Measurements from ENCODE around the gene GRIK3. TPM values are rescaled to one million over a fixed set of nuclear protein-coding genes. Genes with fewer than 3 reads are reported as not detected.

GRIK3 gene
- total and polyA plus RNA-seq, 3 experiments from 2014 or later: not detected

- DNase-seq: no peak
- no peaks in the 10 kb centered on the region for H3K27me3 ChIP-seq (ENCODE audit: insufficient read depth, low read length, poor library complexity, severe bottlenecking)
These were observed 92.9 kb downstream of the GRIK3 start for GRCh38 chr1:36941316-36941978.

GRCh38 chr1:36938819-36939218 lies 95.5 kb downstream of the GRIK3 start:
- no peak for DNase-seq
- Mint-ChIP-seq H3K4me3 (no peak overlapping the region), H3K4me1 (no peaks in the 10 kb centered on the region), H3K9me3 (peaks cover 0 to 6% (median 0%) of the 10 kb centered on the region in 5 donors), H3K27ac (no peak overlapping the region), H3K27me3 (peaks cover 14 to 42% of the 10 kb centered on the region in 2 donors), H3K36me3 (no peaks in the 10 kb centered on the region)
- CTCF ChIA-PET: no interaction called here
- H3K4me1 ChIP-seq (ENCODE audit: insufficient read depth, low read length): no peaks in the 10 kb centered on the region
- POLR2A ChIA-PET: no interaction called here
- no peak overlapping the region for H3K27ac ChIP-seq (ENCODE audit: low read depth, low read length)
- H3K27me3 ChIP-seq (ENCODE audit: insufficient read depth, low read length, poor library complexity, severe bottlenecking): no peaks in the 10 kb centered on the region
- no peak overlapping the region for H3K4me3 ChIP-seq (ENCODE audit: low read length)
- H3K9me3 ChIP-seq (ENCODE audit: low read length): no peaks in the 10 kb centered on the region
- no peaks in the 10 kb centered on the region for H3K36me3 ChIP-seq (ENCODE audit: insufficient read depth, low read length)

More at GRCh38 chr1:36941316-36941978, 92.9 kb downstream of the GRIK3 start:
- no peaks in the 10 kb centered on the region for H3K4me1 Mint-ChIP-seq
- H3K36me3 Mint-ChIP-seq: no peaks in the 10 kb centered on the region
- CTCF ChIA-PET: no interaction called here
- H3K27ac Mint-ChIP-seq: no peak overlapping the region
- Histone ChIP-seq H3K9me3 (ENCODE audit: low read length) (no peaks in the 10 kb centered on the region), H3K27ac (ENCODE audit: low read depth, low read length) (no peak overlapping the region), H3K4me3 (ENCODE audit: low read length) (no peak overlapping the region), H3K36me3 (ENCODE audit: insufficient read depth, low read length) (no peaks in the 10 kb centered on the region), H3K4me1 (ENCODE audit: insufficient read depth, low read length) (no peaks in the 10 kb centered on the region)
- no peak overlapping the region for H3K4me3 Mint-ChIP-seq
- POLR2A ChIA-PET: no interaction called here
- H3K27me3 Mint-ChIP-seq: peaks cover 9 to 31% of the 10 kb centered on the region in 2 donors
- H3K9me3 Mint-ChIP-seq: peaks cover 0 to 6% (median 0%) of the 10 kb centered on the region in 5 donors

- Mint-ChIP-seq H3K9me3 (peaks cover 0 to 6% (median 0%) of the 10 kb centered on the region in 5 donors), H3K4me1 (no peaks in the 10 kb centered on the region), H3K36me3 (no peaks in the 10 kb centered on the region), H3K27me3 (peaks cover 11 to 42% of the 10 kb centered on the region in 2 donors), H3K4me3 (no peak overlapping the region), H3K27ac (no peak overlapping the region)
- Histone ChIP-seq H3K4me1 (ENCODE audit: insufficient read depth, low read length) (no peaks in the 10 kb centered on the region), H3K27me3 (ENCODE audit: insufficient read depth, low read length, poor library complexity, severe bottlenecking) (no peaks in the 10 kb centered on the region), H3K27ac (ENCODE audit: low read depth, low read length) (no peak overlapping the region), H3K36me3 (ENCODE audit: insufficient read depth, low read length) (no peaks in the 10 kb centered on the region), H3K9me3 (ENCODE audit: low read length) (no peaks in the 10 kb centered on the region), H3K4me3 (ENCODE audit: low read length) (no peak overlapping the region)
- ChIA-PET POLR2A (no interaction called here), CTCF (no interaction called here)
- DNase-seq: no peak
These were observed 96.9 kb downstream of the GRIK3 start for GRCh38 chr1:36937371-36937770.

GRCh38 chr1:36934061-36934460 lies 100.3 kb downstream of the GRIK3 start:
- H3K27ac ChIP-seq (ENCODE audit: low read depth, low read length): no peak overlapping the region
- Mint-ChIP-seq H3K36me3 (no peaks in the 10 kb centered on the region), H3K4me1 (no peaks in the 10 kb centered on the region), H3K4me3 (no peak overlapping the region), H3K9me3 (peaks cover 0 to 6% (median 0%) of the 10 kb centered on the region in 5 donors), H3K27me3 (peaks cover 8 to 29% of the 10 kb centered on the region in 2 donors), H3K27ac (no peak overlapping the region)
- no peaks in the 10 kb centered on the region for H3K27me3 ChIP-seq (ENCODE audit: insufficient read depth, low read length, poor library complexity, severe bottlenecking)
- POLR2A ChIA-PET: no interaction called here
- no peaks in the 10 kb centered on the region for H3K9me3 ChIP-seq (ENCODE audit: low read length)
- H3K36me3 ChIP-seq (ENCODE audit: insufficient read depth, low read length): no peaks in the 10 kb centered on the region
- CTCF ChIA-PET: no interaction called here
- no peaks in the 10 kb centered on the region for H3K4me1 ChIP-seq (ENCODE audit: insufficient read depth, low read length)
- no peak overlapping the region for H3K4me3 ChIP-seq (ENCODE audit: low read length)
- no peak for DNase-seq

- Histone ChIP-seq H3K4me3 (ENCODE audit: low read length) (no peak overlapping the region), H3K36me3 (ENCODE audit: insufficient read depth, low read length) (no peaks in the 10 kb centered on the region), H3K27ac (ENCODE audit: low read depth, low read length) (no peak overlapping the region), H3K9me3 (ENCODE audit: low read length) (no peaks in the 10 kb centered on the region), H3K4me1 (ENCODE audit: insufficient read depth, low read length) (no peaks in the 10 kb centered on the region), H3K27me3 (ENCODE audit: insufficient read depth, low read length, poor library complexity, severe bottlenecking) (no peaks in the 10 kb centered on the region)
- Mint-ChIP-seq H3K4me3 (no peak overlapping the region), H3K4me1 (no peaks in the 10 kb centered on the region), H3K36me3 (no peaks in the 10 kb centered on the region), H3K27ac (no peak overlapping the region), H3K9me3 (no peaks in the 10 kb centered on the region), H3K27me3 (peaks cover 14% of the 10 kb centered on the region in 2 donors)
- POLR2A ChIA-PET: no interaction called here
- CTCF ChIA-PET: no interaction called here
- DNase-seq: no peak
These were observed 106.5 kb downstream of the GRIK3 start for GRCh38 chr1:36927826-36928225.

- POLR2A ChIA-PET: no interaction called here
- DNase-seq: no peak
- H3K27ac Mint-ChIP-seq: no peak overlapping the region
- H3K9me3 ChIP-seq (ENCODE audit: low read length): no peaks in the 10 kb centered on the region
- CTCF ChIA-PET: no interaction called here
- H3K4me1 ChIP-seq (ENCODE audit: insufficient read depth, low read length): no peaks in the 10 kb centered on the region
- no peaks in the 10 kb centered on the region for H3K9me3 Mint-ChIP-seq
- no peaks in the 10 kb centered on the region for H3K36me3 ChIP-seq (ENCODE audit: insufficient read depth, low read length)
- H3K4me1 Mint-ChIP-seq: no peaks in the 10 kb centered on the region
- peaks cover 16 to 20% of the 10 kb centered on the region in 2 donors for H3K27me3 Mint-ChIP-seq
- H3K4me3 ChIP-seq (ENCODE audit: low read length): no peak overlapping the region
- no peaks in the 10 kb centered on the region for H3K27me3 ChIP-seq (ENCODE audit: insufficient read depth, low read length, poor library complexity, severe bottlenecking)
- no peak overlapping the region for H3K27ac ChIP-seq (ENCODE audit: low read depth, low read length)
- H3K36me3 Mint-ChIP-seq: no peaks in the 10 kb centered on the region
- H3K4me3 Mint-ChIP-seq: no peak overlapping the region
These were observed 109.1 kb downstream of the GRIK3 start for GRCh38 chr1:36925251-36925650.

GRCh38 chr1:36924282-36924811 lies 110.0 kb downstream of the GRIK3 start:
- Histone ChIP-seq H3K4me3 (ENCODE audit: low read length) (no peak overlapping the region), H3K9me3 (ENCODE audit: low read length) (no peaks in the 10 kb centered on the region), H3K27me3 (ENCODE audit: insufficient read depth, low read length, poor library complexity, severe bottlenecking) (no peaks in the 10 kb centered on the region), H3K4me1 (ENCODE audit: insufficient read depth, low read length) (no peaks in the 10 kb centered on the region), H3K27ac (ENCODE audit: low read depth, low read length) (no peak overlapping the region), H3K36me3 (ENCODE audit: insufficient read depth, low read length) (no peaks in the 10 kb centered on the region)
- CTCF ChIA-PET: no interaction called here
- Mint-ChIP-seq H3K4me1 (no peaks in the 10 kb centered on the region), H3K36me3 (no peaks in the 10 kb centered on the region), H3K27ac (no peak overlapping the region), H3K4me3 (no peak overlapping the region), H3K9me3 (no peaks in the 10 kb centered on the region), H3K27me3 (peaks cover 16 to 20% of the 10 kb centered on the region in 2 donors)
- POLR2A ChIA-PET: no interaction called here
- peak in 2 of 5 donors; percentile 3 to 7 for DNase-seq

GRCh38 chr1:36922593-36923426 lies 111.5 kb downstream of the GRIK3 start:
- DNase-seq: no peak
- no peaks in the 10 kb centered on the region for H3K9me3 ChIP-seq (ENCODE audit: low read length)
- ChIA-PET POLR2A (no interaction called here), CTCF (no interaction called here)
- no peak overlapping the region for H3K27ac Mint-ChIP-seq
- no peaks in the 10 kb centered on the region for H3K36me3 ChIP-seq (ENCODE audit: insufficient read depth, low read length)
- no peaks in the 10 kb centered on the region for H3K4me1 ChIP-seq (ENCODE audit: insufficient read depth, low read length)
- peaks cover 12 to 25% of the 10 kb centered on the region in 2 donors for H3K27me3 Mint-ChIP-seq
- no peaks in the 10 kb centered on the region for H3K27me3 ChIP-seq (ENCODE audit: insufficient read depth, low read length, poor library complexity, severe bottlenecking)
- H3K4me3 ChIP-seq (ENCODE audit: low read length): no peak overlapping the region
- H3K4me1 Mint-ChIP-seq: no peaks in the 10 kb centered on the region
- H3K4me3 Mint-ChIP-seq: no peak overlapping the region
- no peaks in the 10 kb centered on the region for H3K9me3 Mint-ChIP-seq
- H3K27ac ChIP-seq (ENCODE audit: low read depth, low read length): no peak overlapping the region
- no peaks in the 10 kb centered on the region for H3K36me3 Mint-ChIP-seq
